Esophagus squamous epithelium (tissue), 5 donors: ENCODE measurements around the gene GMPS. TPM values are rescaled to one million over a fixed set of nuclear protein-coding genes. Genes with fewer than 3 reads are reported as not detected.
A peak's percentile ranks its signal among the peaks of the same experiment; 100 is the strongest.
"Not testable (repeated sequence)": the region's sequence is repeated elsewhere in the genome, so short reads cannot be mapped to it uniquely, and the experiment has no call there.

Source experiments
- DNase-seq: peaks from one replicate; lab custom pipeline; 2025; lab: John Stamatoyannopoulos, UW
- H3K27ac ChIP-seq, 4 donors: fragments of 200-600 bp; sonication (generic); one replicate each; pipeline ENCODE4 v1.5.1; 2016 to 2019; ENCODE audit warnings: mild to moderate bottlenecking in 1 of 4
- H3K27me3 ChIP-seq, 4 donors: fragments of 200-600 bp; sonication (generic); 1 replicate in 3 of 4; 2 replicates in 1 of 4; pipeline versions ENCODE4 v1.5.1 to v1.6.0; 2017 to 2021; ENCODE audit warnings: antibody characterized with exemption in 1 of 4
- H3K36me3 ChIP-seq, 3 donors: fragments of 200-600 bp; sonication (generic); one replicate each; pipeline ENCODE4 v1.5.1; 2016 to 2019
- H3K4me1 ChIP-seq, 3 donors: fragments of 200-600 bp; sonication (generic); one replicate each; pipeline ENCODE4 v1.5.1; 2017 to 2019
- H3K4me3 ChIP-seq, 4 donors: fragments of 200-600 bp; sonication (generic); 1 replicate in 3 of 4; 2 replicates in 1 of 4; pipeline ENCODE4 v1.5.1; 2016 to 2019; ENCODE audit warnings: mild to moderate bottlenecking in 2 of 4, moderate library complexity in 1 of 4
- H3K9me3 ChIP-seq, 3 donors: fragments of 200-600 bp; sonication (generic); one replicate each; pipeline ENCODE4 v1.5.1; 2016 to 2019
- CTCF ChIP-seq, 6 experiments: fragments of 450-650 bp in 4 of 6; fragments of 200-600 bp in 2 of 6; sonication (generic) in 2 of 6; IDR thresholded peaks; one replicate each; pipeline ENCODE4 v1.5.1; 2016 to 2019; ENCODE audit warnings: antibody characterized with exemption in 6 of 6, mild to moderate bottlenecking in 4 of 6, moderate library complexity in 4 of 6
- POLR2A ChIP-seq, 4 donors: fragments of 450-650 bp; IDR thresholded peaks; one replicate each; pipeline ENCODE4 v1.6.1; 2017; ENCODE audit warnings: antibody characterized with exemption in 4 of 4, mild to moderate bottlenecking in 4 of 4, moderate library complexity in 3 of 4
- WGBS, 2 donors: methylation state at CpG; one replicate each; pipeline ENCODE4 v1.1.5; 2018; 5-methylcytosine and 5-hydroxymethylcytosine counted together
- intact Hi-C: fragments of 100-400 bp; cut with DNase I; formaldehyde crosslinking; loops from one replicate; pipeline ENCODE4 v1.15.0; 2022
- total RNA-seq, 4 donors: library from RNA; depleted of rRNA; stranded (reverse); fragments of >200 nt; gene quantifications; one replicate each; pipeline ENCODE4 v1.1.0, GENCODE V29; 2016
- donor health status: DM: yes; HTN: yes; CAD: no.

Gene GMPS
- 10 to 100 TPM; 14.3 to 47.9 (median 36.8) TPM for total RNA-seq

- 0% methylated on average over 1 to 11 of the region's 83 CpGs for WGBS, 2 donors
- TF ChIP-seq CTCF (IDR thresholded peaks at IDR 0.05) (peak; percentile 30 to 85 (median 62)), POLR2A (IDR thresholded peaks at IDR 0.05) (peak in 3 of 4 donors; percentile 23 to 85 (median 70))
- intact Hi-C loops, result no loop called here
- H3K9me3 ChIP-seq, result no peaks in the 10 kb centered on the region
- peak within 1 kb of the TSS; percentile 95 to 97 (median 96) for H3K27ac ChIP-seq
- H3K27me3 ChIP-seq, result no peaks in the 10 kb centered on the region
- H3K36me3 ChIP-seq, result no peaks in the 10 kb centered on the region
- H3K4me1 ChIP-seq, result peaks cover 0 to 41% (median 18%) of the 10 kb centered on the region in 3 donors
- H3K4me3 ChIP-seq, result peak within 1 kb of the TSS; percentile 85 to 99 (median 93)
- peak; percentile 62 for DNase-seq
Observed at GRCh38 chr3:155870133-155870944, at the start of gene GMPS. Gene GMPS (plus strand): TSS chr3:155870650. CDS start chr3:155870871, 221 bp downstream.

- peaks cover 0 to 59% (median 3%) of the 10 kb centered on the region in 3 donors for H3K36me3 ChIP-seq
- H3K27ac ChIP-seq, H3K4me1 ChIP-seq, DNase-seq, intact Hi-C loops, H3K27me3 ChIP-seq, H3K9me3 ChIP-seq, H3K4me3 ChIP-seq: not testable (repeated sequence)
- 99% methylated on average over 11 to 13 of the region's 13 CpGs for WGBS, 2 donors
Observed at GRCh38 chr3:155828490-155829098, 41.9 kb upstream of the GMPS start.

- Histone ChIP-seq H3K27ac (no peak overlapping the region), H3K27me3 (no peaks in the 10 kb centered on the region), H3K4me3 (no peak overlapping the region), H3K9me3 (no peaks in the 10 kb centered on the region), H3K4me1 (no peaks in the 10 kb centered on the region), H3K36me3 (peaks cover 0 to 37% (median 0%) of the 10 kb centered on the region in 3 donors)
- 85 to 86% methylated on average over 6 to 8 of the region's 9 CpGs for WGBS, 2 donors
- DNase-seq, result no peak
- intact Hi-C loops, result no loop called here
- no peak for TF ChIP-seq POLR2A (IDR thresholded peaks at IDR 0.05)
- TF ChIP-seq CTCF (IDR thresholded peaks at IDR 0.05), result no peak
Observed at GRCh38 chr3:155835341-155836071, 34.9 kb upstream of the GMPS start.

- intact Hi-C loops, result no loop called here
- no peak overlapping the region for H3K4me3 ChIP-seq
Observed at GRCh38 chr3:155843569-155843968, 26.9 kb upstream of the GMPS start.

More at GRCh38 chr3:155843569-155843968, 26.9 kb upstream of the GMPS start:
- H3K4me1 ChIP-seq, result peaks cover 0 to 39% (median 4%) of the 10 kb centered on the region in 3 donors
- H3K27ac ChIP-seq, result no peak overlapping the region
- H3K27me3 ChIP-seq, result no peaks in the 10 kb centered on the region
- 45 to 61% methylated on average over 1 of the region's 1 CpG for WGBS, 2 donors
- H3K9me3 ChIP-seq, result no peaks in the 10 kb centered on the region
- H3K36me3 ChIP-seq, result peaks cover 0 to 28% (median 0%) of the 10 kb centered on the region in 3 donors
- DNase-seq, result no peak
- no peak for TF ChIP-seq CTCF (IDR thresholded peaks at IDR 0.05)
